Measurements from ENCODE around the gene ARHGAP36.

Gene ARHGAP36

GRCh38 chrX:131072871-131073571, 14.9 kb downstream of the ARHGAP36 start:
- no peak for DNase-seq

GRCh38 chrX:131073607-131074006, 15.5 kb downstream of the ARHGAP36 start:
- DNase-seq, result no peak

DNA sequence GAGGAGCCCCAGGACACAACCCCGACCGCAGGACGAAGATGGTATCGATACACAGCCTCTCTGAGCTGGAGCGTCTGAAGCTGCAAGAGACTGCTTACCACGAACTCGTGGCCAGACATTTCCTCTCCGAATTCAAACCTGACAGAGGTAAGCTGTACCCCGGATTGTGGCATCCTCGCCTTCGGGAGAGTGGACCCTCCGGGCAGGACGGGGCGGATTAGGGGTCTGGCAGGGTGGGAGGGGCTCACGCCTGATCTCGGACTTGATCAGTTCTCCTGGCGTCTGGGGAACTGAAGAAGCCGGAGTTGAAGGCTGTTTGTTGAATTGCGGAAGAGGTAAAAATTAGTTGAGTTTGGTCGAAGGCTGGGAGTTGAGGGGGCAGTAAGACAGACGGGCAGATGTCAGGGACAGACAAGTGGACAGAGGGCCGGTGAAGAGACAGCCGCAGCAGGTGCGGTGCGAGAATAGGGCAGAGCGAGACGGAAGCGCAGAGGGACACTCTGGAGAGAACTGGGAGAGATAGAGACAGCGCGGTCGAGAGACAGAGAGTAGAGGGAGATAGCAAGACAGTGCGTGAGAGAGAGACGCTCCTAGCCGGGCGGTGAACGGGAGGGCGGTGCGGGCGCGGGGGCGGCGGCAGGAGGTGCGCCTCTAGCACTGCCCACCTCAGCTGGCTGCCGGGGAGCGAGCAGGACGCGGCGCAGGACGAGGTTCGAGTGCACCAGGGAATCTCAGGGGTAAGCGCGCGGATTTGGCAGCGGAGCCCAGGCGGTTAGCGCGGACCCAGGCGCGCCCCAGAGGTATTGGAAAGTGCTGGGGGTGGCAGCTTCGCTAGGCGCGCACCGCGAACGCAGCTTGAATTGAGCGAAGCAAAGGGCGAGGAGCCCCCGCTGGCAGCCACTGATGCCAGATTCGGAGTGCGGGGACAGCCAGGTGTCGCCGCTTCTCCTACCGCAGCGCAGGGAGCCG, 23.9 kb downstream of the ARHGAP36 start:
- DNase-seq, result no peak

- DNase-seq, result no peak
Observed at GRCh38 chrX:131083510-131084142, 25.5 kb downstream of the ARHGAP36 start.

- no peak for DNase-seq
Observed at GRCh38 chrX:131084145-131084544, 26.0 kb downstream of the ARHGAP36 start.

DNA sequence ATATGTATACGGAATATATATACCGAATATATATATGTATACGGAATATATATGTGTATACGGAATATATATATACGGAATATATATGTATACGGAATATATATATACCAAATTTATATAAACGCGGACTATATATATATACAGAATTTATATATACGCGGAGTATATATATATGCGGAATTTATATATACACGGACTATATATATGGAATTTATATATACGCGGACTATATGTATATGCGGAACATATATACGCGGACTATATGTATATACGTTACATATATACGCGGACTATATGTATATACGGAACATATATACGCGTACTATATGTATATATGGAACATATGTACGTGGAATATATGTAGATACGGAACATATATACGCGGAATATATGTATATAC, 78.6 kb downstream of the ARHGAP36 start:
- DNase-seq, result no peak

GRCh38 chrX:131139072-131139471, 80.9 kb downstream of the ARHGAP36 start:
- no peak for DNase-seq

Data from NCI-H524 treated with DMSO at 0.1 percent for 48 hours (cell line).